ENCODE measurements around the gene SHISA3. TPM values are rescaled to one million over a fixed set of nuclear protein-coding genes. Genes with fewer than 3 reads are reported as not detected.

SHISA3 gene
- total and polyA plus RNA-seq, 2 donors (not counting 1 experiment from before 2014, with no cell fraction given) = 0.23 to 0.33 TPM

- no peak overlapping the region for H3K4me2 ChIP-seq (ENCODE audit: extremely low read depth, insufficient read depth, low read length)
- no peak overlapping the region for H3K4me3 ChIP-seq (replicated peaks in 1 of 4; ENCODE audit: control extremely low read depth in 1 of 4, insufficient read depth in 1 of 4, low read depth in 3 of 4, low read length in 4 of 4)
- H3K9ac ChIP-seq (ENCODE audit: insufficient read depth, low read length) = no peak overlapping the region
- H3K27me3 ChIP-seq (ENCODE audit: control insufficient read depth, insufficient read depth, low read length) = no peaks in the 10 kb centered on the region
- no peak overlapping the region for H2AFZ ChIP-seq (ENCODE audit: low read length)
- H3K9me3 ChIP-seq (ENCODE audit: control insufficient read depth, insufficient read depth, low read depth, low read length) = no peaks in the 10 kb centered on the region
- H4K20me1 ChIP-seq (ENCODE audit: control insufficient read depth, extremely low read depth, insufficient read depth, low read length) = no peaks in the 10 kb centered on the region
- TF ChIP-seq CTCF (conservative IDR thresholded peaks at IDR 0.05 in 1 of 2, IDR thresholded peaks at IDR 0.05 in 1 of 2; ENCODE audit: low read depth in 1 of 2, low read length in 2 of 2) = no peak
- no peak for TF ChIP-seq EZH2 (IDR thresholded peaks at IDR 0.05; ENCODE audit: low read length, missing control alignments)
- DNase-seq (ENCODE audit: low read depth in 2 of 2) = peak in 1 of 2 donors; percentile 62
- no peaks in the 10 kb centered on the region for H3K4me1 ChIP-seq (ENCODE audit: control insufficient read depth, extremely low read depth, insufficient read depth, low read length)
- H3K36me3 ChIP-seq (ENCODE audit: control insufficient read depth, insufficient read depth, low read length) = no peaks in the 10 kb centered on the region
- H3K79me2 ChIP-seq (ENCODE audit: control insufficient read depth, insufficient read depth, low read length) = no peaks in the 10 kb centered on the region
- H3K27ac ChIP-seq (ENCODE audit: insufficient read depth, low read length) = no peak overlapping the region
These were observed 34.7 kb upstream of the SHISA3 start for GRCh38 chr4:42362591-42362990.

GRCh38 chr4:42363614-42364013 lies 33.7 kb upstream of the SHISA3 start:
- Histone ChIP-seq H3K27ac (ENCODE audit: insufficient read depth, low read length) (no peak overlapping the region), H3K79me2 (ENCODE audit: control insufficient read depth, insufficient read depth, low read length) (no peaks in the 10 kb centered on the region), H3K36me3 (ENCODE audit: control insufficient read depth, insufficient read depth, low read length) (no peaks in the 10 kb centered on the region)

GRCh38 chr4:42364266-42365053 lies 32.8 kb upstream of the SHISA3 start:
- no peaks in the 10 kb centered on the region for H3K27me3 ChIP-seq (ENCODE audit: control insufficient read depth, insufficient read depth, low read length)
- DNase-seq (ENCODE audit: low read depth in 2 of 2) = no peak
- H3K9ac ChIP-seq (ENCODE audit: insufficient read depth, low read length) = no peak overlapping the region
- no peak overlapping the region for H3K27ac ChIP-seq (ENCODE audit: insufficient read depth, low read length)
- TF ChIP-seq EZH2 (IDR thresholded peaks at IDR 0.05; ENCODE audit: low read length, missing control alignments) (no peak), CTCF (conservative IDR thresholded peaks at IDR 0.05 in 1 of 2, IDR thresholded peaks at IDR 0.05 in 1 of 2; ENCODE audit: low read depth in 1 of 2, low read length in 2 of 2) (no peak)
- no peaks in the 10 kb centered on the region for H3K4me1 ChIP-seq (ENCODE audit: control insufficient read depth, extremely low read depth, insufficient read depth, low read length)
- H3K36me3 ChIP-seq (ENCODE audit: control insufficient read depth, insufficient read depth, low read length) = no peaks in the 10 kb centered on the region
- H4K20me1 ChIP-seq (ENCODE audit: control insufficient read depth, extremely low read depth, insufficient read depth, low read length) = no peaks in the 10 kb centered on the region
- H3K4me3 ChIP-seq (replicated peaks in 1 of 4; ENCODE audit: control extremely low read depth in 1 of 4, insufficient read depth in 1 of 4, low read depth in 3 of 4, low read length in 4 of 4) = no peak overlapping the region
- no peaks in the 10 kb centered on the region for H3K79me2 ChIP-seq (ENCODE audit: control insufficient read depth, insufficient read depth, low read length)
- no peaks in the 10 kb centered on the region for H3K9me3 ChIP-seq (ENCODE audit: control insufficient read depth, insufficient read depth, low read depth, low read length)
- H3K4me2 ChIP-seq (ENCODE audit: extremely low read depth, insufficient read depth, low read length) = no peak overlapping the region
- H2AFZ ChIP-seq (ENCODE audit: low read length) = no peak overlapping the region

More at GRCh38 chr4:42363614-42364013, 33.7 kb upstream of the SHISA3 start:
- Histone ChIP-seq H3K4me1 (ENCODE audit: control insufficient read depth, extremely low read depth, insufficient read depth, low read length) (no peaks in the 10 kb centered on the region), H3K9ac (ENCODE audit: insufficient read depth, low read length) (no peak overlapping the region), H3K4me2 (ENCODE audit: extremely low read depth, insufficient read depth, low read length) (no peak overlapping the region), H3K9me3 (ENCODE audit: control insufficient read depth, insufficient read depth, low read depth, low read length) (no peaks in the 10 kb centered on the region), H3K27me3 (ENCODE audit: control insufficient read depth, insufficient read depth, low read length) (no peaks in the 10 kb centered on the region), H2AFZ (ENCODE audit: low read length) (no peak overlapping the region), H4K20me1 (ENCODE audit: control insufficient read depth, extremely low read depth, insufficient read depth, low read length) (no peaks in the 10 kb centered on the region), H3K4me3 (replicated peaks in 1 of 4; ENCODE audit: control extremely low read depth in 1 of 4, insufficient read depth in 1 of 4, low read depth in 3 of 4, low read length in 4 of 4) (no peak overlapping the region)
- DNase-seq (ENCODE audit: low read depth in 2 of 2) = no peak
- no peak for TF ChIP-seq EZH2 (IDR thresholded peaks at IDR 0.05; ENCODE audit: low read length, missing control alignments)
- TF ChIP-seq CTCF (conservative IDR thresholded peaks at IDR 0.05 in 1 of 2, IDR thresholded peaks at IDR 0.05 in 1 of 2; ENCODE audit: low read depth in 1 of 2, low read length in 2 of 2) = no peak
